ENCODE measurements around the gene PIK3R3.

The PIK3R3 gene

DNA sequence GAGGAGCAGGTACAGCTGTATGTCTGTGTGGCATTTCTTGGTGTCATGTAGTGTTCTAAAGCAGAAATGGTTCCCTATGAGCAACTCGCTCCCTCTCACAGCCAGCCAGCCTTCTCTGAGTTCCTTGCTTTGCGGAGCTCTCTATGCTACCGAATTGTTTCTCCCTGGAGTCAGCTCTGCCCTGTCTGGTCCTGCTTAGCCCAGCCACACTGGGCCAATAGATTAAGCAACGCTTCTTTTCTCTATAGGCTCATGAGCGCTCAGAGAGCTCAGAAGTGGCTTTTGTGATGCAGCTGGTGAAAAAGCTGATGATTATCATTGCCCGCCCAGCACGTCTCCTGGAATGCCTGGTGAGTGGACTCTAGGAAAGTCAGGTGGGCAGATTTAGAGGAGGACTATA lies 113.1 kb downstream of the PIK3R3 start:
- no peak overlapping the region for H3K4me3 ChIP-seq (ENCODE audit: low read length)
- no peaks in the 10 kb centered on the region for H3K27me3 ChIP-seq (ENCODE audit: insufficient read depth, low read length)
- H3K36me3 ChIP-seq (ENCODE audit: insufficient read depth, low read length), result peaks cover 25% of the 10 kb centered on the region
- 80% methylated on average over 7 of the region's 7 CpGs for WGBS
- H3K9ac ChIP-seq (ENCODE audit: low read depth, low read length), result no peak overlapping the region
- no peak overlapping the region for H3K27ac ChIP-seq (ENCODE audit: low read depth, low read length)
- H3K4me1 ChIP-seq (ENCODE audit: insufficient read depth, low read length), result peaks cover 11% of the 10 kb centered on the region; the same call in 1 of the 2 replicates
- peaks cover 1% of the 10 kb centered on the region; the same call in 1 of the 2 replicates for H3K9me3 ChIP-seq (ENCODE audit: insufficient read depth, low read depth, low read length)

DNA sequence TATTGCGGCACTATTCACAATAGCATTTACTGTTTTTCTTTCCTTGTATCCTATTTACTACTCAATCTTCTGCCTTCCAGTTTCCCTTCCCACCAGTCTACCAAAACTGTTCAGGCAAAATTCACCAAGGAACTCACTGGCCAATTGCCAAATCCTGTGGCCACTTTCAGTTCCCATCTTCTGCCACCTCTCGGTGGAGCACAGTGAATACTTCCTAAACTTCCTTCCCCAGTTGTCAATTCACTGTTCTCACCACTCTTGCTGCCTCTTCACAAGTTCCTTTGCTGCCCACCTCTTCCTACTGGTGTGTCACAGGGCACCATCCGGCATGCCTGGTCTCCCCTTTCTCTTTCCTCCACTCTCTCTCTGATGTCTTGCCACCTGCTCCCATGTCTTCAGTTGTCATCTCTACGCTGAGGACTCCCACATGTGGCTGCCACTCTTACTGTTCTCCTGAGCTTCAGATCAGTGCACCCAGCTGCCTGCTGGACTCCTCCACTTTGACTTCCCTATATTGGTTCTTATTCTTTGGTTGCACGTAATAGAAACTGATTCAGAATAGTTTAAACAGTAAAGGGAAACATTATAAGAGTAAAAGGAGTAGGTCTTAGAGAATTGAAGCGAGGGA lies 114.4 kb downstream of the PIK3R3 start:
- WGBS, result 97% methylated on average over 6 of the region's 6 CpGs
- Histone ChIP-seq H3K9me3 (ENCODE audit: insufficient read depth, low read depth, low read length) (no peaks in the 10 kb centered on the region), H3K9ac (ENCODE audit: low read depth, low read length) (no peak overlapping the region), H3K4me1 (ENCODE audit: insufficient read depth, low read length) (peaks cover 11% of the 10 kb centered on the region; the same call in 1 of the 2 replicates), H3K4me3 (ENCODE audit: low read length) (no peak overlapping the region), H3K27me3 (ENCODE audit: insufficient read depth, low read length) (no peaks in the 10 kb centered on the region), H3K27ac (ENCODE audit: low read depth, low read length) (no peak overlapping the region), H3K36me3 (ENCODE audit: insufficient read depth, low read length) (peaks cover 18% of the 10 kb centered on the region)

DNA sequence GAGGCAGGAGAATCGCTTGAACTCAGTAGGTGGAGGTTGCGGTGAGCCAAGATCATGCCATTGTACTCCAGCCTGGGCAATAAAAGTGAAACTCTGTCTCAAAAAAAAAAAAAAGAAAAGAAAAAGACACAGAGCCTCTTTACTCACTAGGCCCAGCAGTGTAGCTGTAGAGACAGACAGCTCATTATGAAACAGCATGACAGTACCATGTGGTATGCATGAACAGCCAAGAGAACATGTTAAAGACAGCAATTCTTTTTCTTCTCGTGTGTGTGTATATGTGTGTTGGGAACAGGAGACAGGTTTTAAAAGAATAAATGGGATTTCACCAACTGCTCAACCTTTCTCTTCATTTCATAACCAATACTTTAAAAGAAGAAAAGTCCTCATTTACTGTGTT lies 118.8 kb downstream of the PIK3R3 start:
- H3K4me1 ChIP-seq (ENCODE audit: insufficient read depth, low read length), result no peaks in the 10 kb centered on the region
- no peaks in the 10 kb centered on the region for H3K9me3 ChIP-seq (ENCODE audit: insufficient read depth, low read depth, low read length)
- no peak overlapping the region for H3K27ac ChIP-seq (ENCODE audit: low read depth, low read length)
- H3K9ac ChIP-seq (ENCODE audit: low read depth, low read length), result no peak overlapping the region
- H3K4me3 ChIP-seq (ENCODE audit: low read length), result no peak overlapping the region
- 97% methylated on average over 2 of the region's 3 CpGs for WGBS
- no peaks in the 10 kb centered on the region for H3K27me3 ChIP-seq (ENCODE audit: insufficient read depth, low read length)
- H3K36me3 ChIP-seq (ENCODE audit: insufficient read depth, low read length), result peaks cover 45% of the 10 kb centered on the region

DNA sequence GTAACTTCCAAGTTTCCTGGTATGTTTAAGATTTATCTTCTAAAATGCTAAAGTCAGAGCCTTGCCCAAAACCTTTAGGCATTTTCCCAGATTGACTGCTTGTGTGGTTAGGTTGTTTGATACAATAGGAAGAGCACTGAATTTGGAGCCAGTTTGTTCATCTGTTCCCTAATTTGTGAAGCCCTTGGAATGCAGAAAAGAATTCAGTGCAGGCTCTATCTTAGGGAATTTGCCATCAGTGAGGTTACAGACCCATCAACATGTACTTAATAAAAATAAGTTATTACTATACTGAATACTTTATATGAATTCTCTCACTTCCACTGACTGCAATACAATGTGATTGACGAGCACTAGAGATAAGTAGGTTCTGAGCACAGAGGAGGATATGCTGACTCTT lies 120.2 kb downstream of the PIK3R3 start:
- Histone ChIP-seq H3K27me3 (ENCODE audit: insufficient read depth, low read length) (no peaks in the 10 kb centered on the region), H3K4me1 (ENCODE audit: insufficient read depth, low read length) (no peaks in the 10 kb centered on the region), H3K27ac (ENCODE audit: low read depth, low read length) (no peak overlapping the region), H3K4me3 (ENCODE audit: low read length) (no peak overlapping the region), H3K36me3 (ENCODE audit: insufficient read depth, low read length) (peaks cover 59% of the 10 kb centered on the region), H3K9ac (ENCODE audit: low read depth, low read length) (no peak overlapping the region), H3K9me3 (ENCODE audit: insufficient read depth, low read depth, low read length) (no peaks in the 10 kb centered on the region)
- 100% methylated on average over 1 of the region's 1 CpG for WGBS

DNA sequence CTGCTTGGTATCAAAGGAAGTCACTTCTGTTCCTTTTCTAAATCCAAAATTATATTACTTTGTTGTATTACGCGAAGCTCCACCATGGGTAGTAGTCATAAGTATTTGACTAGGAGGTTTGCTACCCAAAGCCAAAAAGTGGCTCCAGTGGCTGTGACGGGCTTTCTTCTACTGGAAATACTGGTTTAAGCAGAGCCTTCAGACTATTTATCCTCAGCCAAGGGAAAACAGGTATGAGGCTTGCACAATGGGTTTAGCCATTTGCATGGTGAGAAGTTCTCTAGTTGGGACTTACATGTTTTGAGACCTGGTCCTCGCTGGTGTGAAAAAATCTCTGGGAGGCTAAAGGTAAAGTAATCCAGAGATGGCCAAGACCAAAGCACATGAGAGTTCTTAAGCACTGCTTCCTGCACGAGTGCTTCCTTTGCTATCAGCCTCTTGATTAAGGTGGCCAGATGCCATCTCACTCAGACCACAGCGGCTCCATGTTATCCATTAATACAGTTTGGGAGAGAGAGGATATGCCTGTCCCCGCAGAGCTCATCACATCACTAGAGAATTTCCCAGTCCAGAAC lies 121.2 kb downstream of the PIK3R3 start:
- H3K9ac ChIP-seq (ENCODE audit: low read depth, low read length), result no peak overlapping the region
- no peaks in the 10 kb centered on the region for H3K4me1 ChIP-seq (ENCODE audit: insufficient read depth, low read length)
- H3K27me3 ChIP-seq (ENCODE audit: insufficient read depth, low read length), result no peaks in the 10 kb centered on the region
- H3K9me3 ChIP-seq (ENCODE audit: insufficient read depth, low read depth, low read length), result no peaks in the 10 kb centered on the region
- 96% methylated on average over 5 of the region's 7 CpGs for WGBS
- peaks cover 69% of the 10 kb centered on the region for H3K36me3 ChIP-seq (ENCODE audit: insufficient read depth, low read length)
- H3K4me3 ChIP-seq (ENCODE audit: low read length), result no peak overlapping the region
- H3K27ac ChIP-seq (ENCODE audit: low read depth, low read length), result no peak overlapping the region

DNA sequence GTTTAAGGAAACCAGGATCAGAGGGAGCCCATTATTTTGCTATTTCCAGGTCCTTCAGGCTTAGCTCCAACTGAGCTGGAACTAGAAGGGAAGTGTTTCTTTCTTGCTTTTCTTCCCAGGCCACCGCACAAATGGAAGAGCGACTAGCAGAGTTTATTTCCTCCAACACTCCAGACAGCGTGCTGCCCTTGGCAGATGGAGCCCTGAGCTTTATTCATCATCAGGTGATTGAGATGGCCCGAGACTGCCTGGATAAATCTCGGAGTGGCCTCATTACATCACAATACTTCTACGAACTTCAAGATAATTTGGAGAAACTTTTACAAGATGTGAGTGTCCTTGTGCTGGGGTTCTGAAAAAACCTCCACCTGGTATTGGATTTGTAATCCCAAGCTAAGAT lies 121.8 kb downstream of the PIK3R3 start:
- Histone ChIP-seq H3K9me3 (ENCODE audit: insufficient read depth, low read depth, low read length) (no peaks in the 10 kb centered on the region), H3K4me1 (ENCODE audit: insufficient read depth, low read length) (no peaks in the 10 kb centered on the region), H3K27ac (ENCODE audit: low read depth, low read length) (no peak overlapping the region), H3K9ac (ENCODE audit: low read depth, low read length) (no peak overlapping the region), H3K4me3 (ENCODE audit: low read length) (no peak overlapping the region), H3K36me3 (ENCODE audit: insufficient read depth, low read length) (peaks cover 74% of the 10 kb centered on the region), H3K27me3 (ENCODE audit: insufficient read depth, low read length) (no peaks in the 10 kb centered on the region)
- 97% methylated on average over 6 of the region's 6 CpGs for WGBS

DNA sequence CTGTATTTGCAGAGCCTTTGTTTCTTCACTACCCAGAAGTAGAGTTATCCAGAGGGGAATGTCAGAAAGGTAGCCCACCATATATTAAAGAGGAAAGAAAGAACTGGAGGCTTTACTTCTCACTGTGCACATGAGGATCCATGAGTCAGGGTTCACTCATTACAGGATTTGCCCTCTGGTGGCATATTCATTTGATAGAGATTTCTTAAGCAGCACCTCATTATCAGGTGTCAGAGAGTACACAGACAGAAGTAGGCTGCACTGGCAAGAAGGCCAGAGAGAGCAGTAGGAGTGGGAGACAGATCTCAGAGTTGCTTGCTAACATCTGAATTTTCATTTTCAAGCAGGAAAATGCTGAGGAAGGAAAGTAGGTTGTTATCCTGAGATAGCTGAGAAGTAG lies 123.8 kb downstream of the PIK3R3 start:
- Histone ChIP-seq H3K9ac (ENCODE audit: low read depth, low read length) (no peak overlapping the region), H3K27me3 (ENCODE audit: insufficient read depth, low read length) (no peaks in the 10 kb centered on the region), H3K27ac (ENCODE audit: low read depth, low read length) (no peak overlapping the region), H3K9me3 (ENCODE audit: insufficient read depth, low read depth, low read length) (no peaks in the 10 kb centered on the region), H3K36me3 (ENCODE audit: insufficient read depth, low read length) (peaks cover 72% of the 10 kb centered on the region), H3K4me1 (ENCODE audit: insufficient read depth, low read length) (no peaks in the 10 kb centered on the region), H3K4me3 (ENCODE audit: low read length) (no peak overlapping the region)

DNA sequence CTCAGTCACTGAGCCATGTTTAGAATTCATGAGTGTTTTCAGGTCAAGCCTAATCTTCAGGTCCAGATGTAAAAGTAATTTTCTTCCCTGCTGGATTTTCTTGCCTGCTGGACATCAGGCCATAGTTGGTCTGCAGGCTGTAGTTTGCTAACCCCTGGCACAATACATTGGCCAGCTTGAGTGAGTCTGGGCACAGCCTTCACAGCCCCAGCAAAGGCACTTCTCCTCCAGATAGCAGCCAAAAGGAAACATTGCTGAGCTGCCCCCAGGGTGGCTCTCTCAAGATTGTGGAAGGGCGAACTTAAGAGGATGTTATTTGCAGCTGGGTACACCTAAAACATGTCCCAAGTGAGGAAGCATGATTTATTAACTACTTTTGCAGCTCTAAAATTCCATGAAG lies 126.8 kb downstream of the PIK3R3 start:
- Histone ChIP-seq H3K4me1 (ENCODE audit: insufficient read depth, low read length) (no peaks in the 10 kb centered on the region), H3K27me3 (ENCODE audit: insufficient read depth, low read length) (no peaks in the 10 kb centered on the region), H3K27ac (ENCODE audit: low read depth, low read length) (no peak overlapping the region), H3K9me3 (ENCODE audit: insufficient read depth, low read depth, low read length) (no peaks in the 10 kb centered on the region), H3K9ac (ENCODE audit: low read depth, low read length) (no peak overlapping the region), H3K36me3 (ENCODE audit: insufficient read depth, low read length) (peaks cover 47% of the 10 kb centered on the region), H3K4me3 (ENCODE audit: low read length) (no peak overlapping the region)
- WGBS, result 100% methylated on average over 1 of the region's 1 CpG

DNA sequence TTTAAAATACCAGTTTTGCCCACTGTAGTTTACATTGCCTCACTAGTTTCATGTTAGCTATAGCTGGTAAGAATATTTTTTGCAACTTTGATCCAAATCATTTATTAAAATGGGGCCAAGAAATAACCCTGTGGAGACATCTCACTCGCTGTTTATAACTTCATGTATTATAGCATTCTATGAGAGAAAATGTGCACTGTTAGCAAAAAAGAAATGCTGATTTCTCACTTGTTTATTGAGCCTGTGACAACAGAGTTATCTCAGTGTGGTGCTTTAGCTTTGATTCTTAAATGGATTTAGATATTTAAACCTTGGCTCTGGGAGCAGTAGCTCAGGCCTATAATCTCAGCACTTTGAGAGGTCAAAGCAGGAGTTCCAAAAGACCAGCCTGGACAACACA lies 127.9 kb downstream of the PIK3R3 start:
- Histone ChIP-seq H3K9me3 (ENCODE audit: insufficient read depth, low read depth, low read length) (no peaks in the 10 kb centered on the region), H3K4me1 (ENCODE audit: insufficient read depth, low read length) (no peaks in the 10 kb centered on the region), H3K36me3 (ENCODE audit: insufficient read depth, low read length) (peaks cover 40% of the 10 kb centered on the region), H3K27me3 (ENCODE audit: insufficient read depth, low read length) (no peaks in the 10 kb centered on the region), H3K27ac (ENCODE audit: low read depth, low read length) (no peak overlapping the region), H3K4me3 (ENCODE audit: low read length) (no peak overlapping the region), H3K9ac (ENCODE audit: low read depth, low read length) (no peak overlapping the region)
- 100% methylated on average over 1 of the region's 1 CpG for WGBS

DNA sequence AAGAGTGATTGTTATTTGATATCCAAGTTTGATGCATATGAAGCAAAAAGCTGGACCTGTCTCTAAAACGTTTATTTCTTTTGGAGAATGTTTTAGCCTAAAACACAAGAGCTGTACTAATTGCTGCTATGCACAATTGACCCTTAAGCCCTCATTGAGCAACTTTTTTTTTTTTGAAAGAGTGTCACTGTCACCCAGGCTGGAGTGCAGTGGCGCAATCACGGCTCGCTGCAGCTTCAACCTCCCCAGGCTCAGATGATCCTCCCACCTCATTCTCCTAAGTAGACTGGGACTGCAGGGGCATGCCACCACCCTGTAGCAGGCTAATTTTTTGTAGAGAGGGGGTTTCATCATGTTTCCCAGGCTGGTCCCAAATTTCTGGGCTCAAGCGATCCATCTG lies 129.1 kb downstream of the PIK3R3 start:
- Histone ChIP-seq H3K36me3 (ENCODE audit: insufficient read depth, low read length) (peaks cover 35% of the 10 kb centered on the region), H3K4me1 (ENCODE audit: insufficient read depth, low read length) (no peaks in the 10 kb centered on the region), H3K27ac (ENCODE audit: low read depth, low read length) (no peak overlapping the region), H3K27me3 (ENCODE audit: insufficient read depth, low read length) (no peaks in the 10 kb centered on the region), H3K4me3 (ENCODE audit: low read length) (no peak overlapping the region), H3K9me3 (ENCODE audit: insufficient read depth, low read depth, low read length) (no peaks in the 10 kb centered on the region), H3K9ac (ENCODE audit: low read depth, low read length) (no peak overlapping the region)
- WGBS, result 97% methylated on average over 5 of the region's 5 CpGs

DNA sequence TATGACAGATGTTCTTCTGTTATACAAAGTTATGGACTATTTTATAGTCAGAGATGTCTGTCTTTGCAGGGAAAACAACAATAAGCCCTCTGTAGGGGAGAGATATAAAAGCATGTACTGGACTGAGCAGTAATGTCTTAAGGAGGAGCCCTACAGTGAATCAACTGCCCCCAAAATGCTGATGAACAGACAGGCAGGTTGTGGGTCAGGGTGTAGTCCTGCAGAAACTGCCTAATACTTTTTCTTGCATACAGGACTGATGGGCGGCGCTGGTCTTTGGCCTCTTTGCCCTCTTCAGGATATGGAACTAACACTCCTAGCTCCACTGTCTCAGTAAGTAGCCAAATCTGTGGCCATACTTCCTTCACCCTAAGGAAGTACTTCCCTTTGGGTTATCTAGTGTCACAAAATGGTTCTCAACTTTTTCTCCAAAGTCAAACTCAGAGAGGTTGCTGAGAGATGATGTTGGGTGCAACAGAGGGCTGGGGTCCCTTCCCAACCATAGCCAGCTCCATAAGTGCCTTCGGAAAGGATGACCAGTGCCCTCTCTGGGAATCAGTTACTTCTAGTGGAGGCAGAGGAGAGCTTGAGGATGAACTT lies 129.8 kb downstream of the PIK3R3 start:
- H3K4me1 ChIP-seq (ENCODE audit: insufficient read depth, low read length), result no peaks in the 10 kb centered on the region
- H3K9me3 ChIP-seq (ENCODE audit: insufficient read depth, low read depth, low read length), result no peaks in the 10 kb centered on the region
- 93% methylated on average over 3 of the region's 3 CpGs for WGBS
- H3K4me3 ChIP-seq (ENCODE audit: low read length), result no peak overlapping the region
- no peak overlapping the region for H3K9ac ChIP-seq (ENCODE audit: low read depth, low read length)
- H3K27me3 ChIP-seq (ENCODE audit: insufficient read depth, low read length), result no peaks in the 10 kb centered on the region
- peaks cover 28% of the 10 kb centered on the region for H3K36me3 ChIP-seq (ENCODE audit: insufficient read depth, low read length)
- no peak overlapping the region for H3K27ac ChIP-seq (ENCODE audit: low read depth, low read length)
